HG03139 (cell line): ENCODE results near the gene REX1BD.

ENCODE experiments used
- ATAC-seq: cut with Tn5 transposase; IDR thresholded peaks from one replicate; pipeline ENCODE4 v1.9.1; 2021; ENCODE audit not compliant: unreplicated experiment

Gene REX1BD

GRCh38 chr19:18612772-18613588, 24.4 kb downstream of the REX1BD start, which contains the start of gene TMEM59L:
TMEM59L (plus strand) TSS chr19:18612870; CDS start chr19:18612959, 89 bp downstream.
- no peak for ATAC-seq

GRCh38 chr19:18613589-18614234, 25.1 kb downstream of the REX1BD start:
- ATAC-seq, result no peak

- no peak for ATAC-seq
Observed at GRCh38 chr19:18616023-18616422, 27.4 kb downstream of the REX1BD start.

GRCh38 chr19:18617562-18617961, 29.0 kb downstream of the REX1BD start:
- ATAC-seq, result no peak

GRCh38 chr19:18618236-18618635, 29.6 kb downstream of the REX1BD start:
- no peak for ATAC-seq

- no peak for ATAC-seq
Observed at GRCh38 chr19:18620311-18620710, 31.7 kb downstream of the REX1BD start.

- ATAC-seq, result no peak
Observed at GRCh38 chr19:18620902-18621301, 32.3 kb downstream of the REX1BD start.

- ATAC-seq, result no peak
Observed at GRCh38 chr19:18626906-18627305, 38.3 kb downstream of the REX1BD start.

- ATAC-seq, result no peak
Observed at GRCh38 chr19:18629166-18630088, 40.8 kb downstream of the REX1BD start.

GRCh38 chr19:18633321-18633720, 44.7 kb downstream of the REX1BD start:
- ATAC-seq, result no peak

- no peak for ATAC-seq
Observed at GRCh38 chr19:18634612-18635297, 46.2 kb downstream of the REX1BD start.

GRCh38 chr19:18635831-18636182, 47.2 kb downstream of the REX1BD start:
- no peak for ATAC-seq

GRCh38 chr19:18636183-18636968, 47.8 kb downstream of the REX1BD start:
- ATAC-seq, result peak; percentile 71

GRCh38 chr19:18636969-18637629, 48.5 kb downstream of the REX1BD start, which contains the start of gene KLHL26:
KLHL26 (plus strand) TSS chr19:18637028; CDS start chr19:18637055, 27 bp downstream.
- no peak for ATAC-seq

- ATAC-seq, result no peak
Observed at GRCh38 chr19:18637673-18638630, 49.4 kb downstream of the REX1BD start.

- no peak for ATAC-seq
Observed at GRCh38 chr19:18639706-18640243, 51.2 kb downstream of the REX1BD start.
